HCT116 (cell line): ENCODE results near the gene CYTL1. TPM values are rescaled to one million over a fixed set of nuclear protein-coding genes. Genes with fewer than 3 reads are reported as not detected.

Experiments used
- ATAC-seq: fragments of 200-7000 bp; cut with Tn5 transposase; 2 replicates; pipeline ENCODE4 v1.9.1; 2020; ENCODE audit warnings: mild to moderate bottlenecking, moderate library complexity
- Bru-seq: library from RNA; stranded (reverse); fragments of 400-500 nt; gene quantifications from one replicate; lab custom pipeline; 2021; lab: Mats Ljungman, UMichigan
- BruChase-seq, 2 experiments: library from RNA; stranded (reverse); fragments of 400-500 nt; gene quantifications; one replicate each; lab custom pipeline; 2021; lab: Mats Ljungman, UMichigan
- BruUV-seq: library from RNA; stranded (reverse); fragments of 400-500 nt; replicated peaks from 2 replicates; lab custom pipeline; 2021; lab: Mats Ljungman, UMichigan
- CTCF ChIA-PET: fragments of 300-600 bp; sonication (Branson Sonifier 250); formaldehyde crosslinking; loops from one replicate; lab custom pipeline; 2021; ENCODE audit warnings: antibody characterized with exemption; lab: Charles Lee
- POLR2A ChIA-PET: fragments of 300-600, 350-600 bp; sonication (Branson Sonifier 250); formaldehyde crosslinking; loops from one replicate; lab custom pipeline; 2021; ENCODE audit warnings: antibody characterized with exemption; lab: Charles Lee
- RAD21 ChIA-PET, 2 experiments: fragments of 300-600 bp; sonication (Branson Sonifier 250); formaldehyde crosslinking; loops; one replicate each; lab custom pipeline; 2023; ENCODE audit warnings: low total read pairs in 2 of 2; ENCODE audit not compliant: uncharacterized antibody in 2 of 2, unreplicated experiment in 2 of 2, low non-redundant PET in 1 of 2; lab: Charles Lee
- DNase-seq: peaks from one replicate; pipeline ENCODE4 v3.0.0-alpha.2; 2010; ENCODE audit warnings: low read depth, low spot score
- H2AFZ ChIP-seq: fragments of 200-600 bp; shearing (Covaris generic), sonication (generic); 2 replicates; pipeline ENCODE4 v1.6.1; 2017; ENCODE audit warnings: low read depth, mixed run types, mixed read lengths, antibody characterized with exemption, low read length; ENCODE audit not compliant: poor library complexity, severe bottlenecking
- H3K27ac ChIP-seq: 2 replicates; pipeline ENCODE4 v1.5.1; 2012; ENCODE audit warnings: low read depth, low read length
- H3K27me3 ChIP-seq: fragments of 200-600 bp; sonication (generic); 2 replicates; pipeline ENCODE4 v1.6.1; 2016; ENCODE audit warnings: mixed run types, low read length, mixed read lengths; ENCODE audit not compliant: insufficient read depth
- H3K36me3 ChIP-seq, 2 experiments: fragments of 200-500 bp in 1 of 2; fragments of 200-600 bp in 1 of 2; sonication (Bioruptor generic) in 1 of 2; sonication (generic) in 1 of 2; 2 replicates each; pipeline versions ENCODE4 v1.5.1 to v1.6.1; 2014 to 2016; ENCODE audit warnings: low read length in 2 of 2, inconsistent platforms in 1 of 2, mixed read lengths in 1 of 2, mixed run types in 1 of 2; ENCODE audit not compliant: insufficient read depth in 2 of 2, control insufficient read depth in 1 of 2
- H3K4me1 ChIP-seq, 2 experiments: fragments of 200-600 bp in 1 of 2; sonication (generic) in 1 of 2; 2 replicates each; pipeline versions ENCODE4 v1.5.1 to v1.6.1; 2012 to 2017; ENCODE audit warnings: low read length in 2 of 2, inconsistent platforms in 1 of 2, mild to moderate bottlenecking in 1 of 2, mixed read lengths in 1 of 2, mixed run types in 1 of 2, moderate library complexity in 1 of 2; ENCODE audit not compliant: insufficient read depth in 2 of 2, control insufficient read depth in 1 of 2
- H3K4me2 ChIP-seq: fragments of 200-600 bp; sonication (generic); 2 replicates; pipeline ENCODE4 v1.6.1; 2017; ENCODE audit warnings: mixed run types, low read length, mixed read lengths
- H3K4me3 ChIP-seq, 2 experiments: fragments of 200-600 bp in 1 of 2; sonication (generic) in 1 of 2; replicated peaks in 1 of 2; 2 replicates each; pipeline ENCODE4 v1.5.1; 2011 to 2016; ENCODE audit warnings: low read length in 2 of 2, control low read depth in 1 of 2, low read depth in 1 of 2, mild to moderate bottlenecking in 1 of 2, mixed read lengths in 1 of 2, mixed run types in 1 of 2
- H3K79me2 ChIP-seq: fragments of 200-600 bp; sonication (generic); 2 replicates; pipeline ENCODE4 v1.6.1; 2017; ENCODE audit warnings: mild to moderate bottlenecking, mixed run types, low read length, moderate library complexity, mixed read lengths; ENCODE audit not compliant: insufficient read depth
- H3K9ac ChIP-seq: fragments of 200-600 bp; sonication (generic); 2 replicates; pipeline ENCODE4 v1.6.1; 2016; ENCODE audit warnings: low read length, mixed read lengths
- H3K9me2 ChIP-seq: fragments of 200-600 bp; sonication (generic), shearing (Covaris generic); 2 replicates; pipeline ENCODE4 v1.6.1; 2017; ENCODE audit warnings: mixed run types, mild to moderate bottlenecking, moderate library complexity; ENCODE audit not compliant: insufficient read depth
- H3K9me3 ChIP-seq, 2 experiments: fragments of 200-500 bp in 1 of 2; fragments of 200-600 bp in 1 of 2; sonication (Bioruptor generic) in 1 of 2; sonication (generic) in 1 of 2; 2 replicates each; pipeline ENCODE4 v1.6.1; 2014 to 2017; ENCODE audit warnings: low read length in 2 of 2, mixed read lengths in 2 of 2, inconsistent platforms in 1 of 2, low read depth in 1 of 2, mild to moderate bottlenecking in 1 of 2, mixed run types in 1 of 2, moderate library complexity in 1 of 2; ENCODE audit not compliant: control insufficient read depth in 1 of 2, insufficient read depth in 1 of 2
- H4K20me1 ChIP-seq: fragments of 200-600 bp; sonication (generic), shearing (Covaris generic); 2 replicates; pipeline ENCODE4 v1.6.1; 2017; ENCODE audit warnings: mixed run types, mild to moderate bottlenecking, moderate library complexity; ENCODE audit not compliant: insufficient read depth
- CEBPB ChIP-seq: IDR thresholded peaks from 2 replicates; pipeline ENCODE4 v1.6.1; 2012; ENCODE audit warnings: low read depth
- EGR1 ChIP-seq: IDR thresholded peaks from 2 replicates; pipeline ENCODE4 v1.6.1; 2012; ENCODE audit warnings: low read depth
- EZH2phosphoT487 ChIP-seq: fragments of 200-600 bp; IDR thresholded peaks from 2 replicates; pipeline ENCODE4 v1.6.1; 2018; ENCODE audit warnings: antibody characterized with exemption, borderline replicate concordance
- JUND ChIP-seq: IDR thresholded peaks from 2 replicates; pipeline ENCODE4 v1.6.1; 2012
- POLR2A ChIP-seq: IDR thresholded peaks from 2 replicates; pipeline ENCODE4 v1.7.0; 2011; ENCODE audit warnings: borderline replicate concordance; ENCODE audit not compliant: insufficient read depth, insufficient read length; ENCODE audit errors: extremely low read depth
- POLR2AphosphoS5 ChIP-seq: IDR thresholded peaks from 2 replicates; pipeline ENCODE4 v1.6.1; 2011; ENCODE audit warnings: mild to moderate bottlenecking, low read depth, low read length, moderate library complexity
- RAD21 ChIP-seq: IDR thresholded peaks from 2 replicates; pipeline ENCODE4 v1.6.1; 2012; ENCODE audit warnings: low read depth, mild to moderate bottlenecking
- SP1 ChIP-seq: IDR thresholded peaks from 2 replicates; pipeline ENCODE4 v1.6.1; 2012; ENCODE audit warnings: low read depth
- TCF7L2 ChIP-seq: IDR thresholded peaks from 2 replicates; pipeline ENCODE4 v1.7.0; 2011; ENCODE audit warnings: borderline replicate concordance, inconsistent platforms; ENCODE audit not compliant: insufficient read depth, insufficient read length; ENCODE audit errors: extremely low read depth
- YY1 ChIP-seq: IDR thresholded peaks from 2 replicates; pipeline ENCODE4 v1.6.1; 2011; ENCODE audit warnings: low read length, low read depth, moderate library complexity, mild to moderate bottlenecking; ENCODE audit not compliant: insufficient replicate concordance; ENCODE audit errors: extremely low read depth
- ZFX ChIP-seq: fragments of 450-650 bp; IDR thresholded peaks from 2 replicates; pipeline ENCODE4 v1.6.1; 2017
- ZNF274 ChIP-seq: fragments of 200-500 bp; sonication (Bioruptor generic); IDR thresholded peaks from 2 replicates; pipeline ENCODE4 v1.6.1; 2014; ENCODE audit warnings: mild to moderate bottlenecking, low read depth, low read length, inconsistent platforms
- intact Hi-C: fragments of 100-400 bp; cut with micrococcal nuclease; formaldehyde crosslinking; loops from 2 replicates; pipeline ENCODE4 v1.10.0; 2022
- long read RNA-seq: library from polyadenylated mRNA; unstranded; transcript quantifications from one replicate; pipeline ENCODE4 v2.0.0, GENCODE V29; 2021; ENCODE audit not compliant: unreplicated experiment
- polyA plus RNA-seq: library from polyadenylated mRNA; unstranded; fragments of >200 nt; gene quantifications from 2 replicates; pipeline ENCODE4 v1.2.1, GENCODE V29; 2012; ENCODE audit warnings: missing spikeins
- total RNA-seq: library from RNA; stranded (reverse); gene quantifications from one replicate; pipeline ENCODE4 v1.2.1, GENCODE V29; 2021; ENCODE audit not compliant: unreplicated experiment
- TF ChIP-seq, protein P1 (sequence below): IDR thresholded peaks from 2 replicates; pipeline ENCODE4 v1.6.1; 2012
- TF ChIP-seq, protein P2 (sequence below): IDR thresholded peaks from 2 replicates; pipeline ENCODE4 v1.6.1; 2012; ENCODE audit warnings: low read depth
- TF ChIP-seq, protein P3 (sequence below): IDR thresholded peaks from 2 replicates; pipeline ENCODE4 v1.6.1; 2011; ENCODE audit warnings: mild to moderate bottlenecking, low read length, moderate library complexity; ENCODE audit not compliant: insufficient replicate concordance; ENCODE audit errors: extremely low read depth

Gene CYTL1
- total RNA-seq, result not detected
- polyA plus RNA-seq, result not detected in 2 replicates
- not detected for Bru-seq, nascent RNA
- not detected for BruChase-seq, experiment 1, labeled RNA remaining after a 6-hour chase
- BruChase-seq, experiment 2, labeled RNA remaining after a 2-hour chase, result not detected
- long read RNA-seq, result 0 reads

GRCh38 chr4:5019274-5019673, at the start of gene CYTL1:
CYTL1 (minus strand) TSS chr4:5019458; CDS start chr4:5019445, 13 bp downstream.
- ATAC-seq (no peak), DNase-seq (no peak)
- no peaks in the 10 kb centered on the region for H3K4me1 ChIP-seq
- H3K36me3 ChIP-seq, result no peaks in the 10 kb centered on the region
- ChIA-PET RAD21 (no interaction called here), POLR2A (no interaction called here), CTCF (no interaction called here)
- no peaks in the 10 kb centered on the region for H4K20me1 ChIP-seq
- BruUV-seq, result no TSS peak
- no peaks in the 10 kb centered on the region for H3K9me3 ChIP-seq
- intact Hi-C loops, result no loop called here
- H3K9ac ChIP-seq, result no peak within 1 kb of the TSS
- H3K27me3 ChIP-seq, result peaks cover 33% of the 10 kb centered on the region; the same call in 1 of the 2 replicates
- H3K4me3 ChIP-seq, result no peak within 1 kb of the TSS
- TF ChIP-seq, protein P1, sequence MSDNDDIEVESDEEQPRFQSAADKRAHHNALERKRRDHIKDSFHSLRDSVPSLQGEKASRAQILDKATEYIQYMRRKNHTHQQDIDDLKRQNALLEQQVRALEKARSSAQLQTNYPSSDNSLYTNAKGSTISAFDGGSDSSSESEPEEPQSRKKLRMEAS, result no peak
- TF ChIP-seq ZFX (no peak), POLR2AphosphoS5 (no peak)
- H3K79me2 ChIP-seq, result no peaks in the 10 kb centered on the region
- no peaks in the 10 kb centered on the region for H3K9me2 ChIP-seq
- H3K27ac ChIP-seq, result no peak within 1 kb of the TSS
- H2AFZ ChIP-seq, result no peak within 1 kb of the TSS
- no peak within 1 kb of the TSS for H3K4me2 ChIP-seq

GRCh38 chr4:5067908-5068307, 48.6 kb upstream of the CYTL1 start:
- Histone ChIP-seq H3K4me3 (no peak overlapping the region), H2AFZ (no peak overlapping the region), H3K36me3 (no peaks in the 10 kb centered on the region), H3K4me1 (no peaks in the 10 kb centered on the region), H3K9ac (no peak overlapping the region), H4K20me1 (no peaks in the 10 kb centered on the region), H3K27me3 (peaks cover 16% of the 10 kb centered on the region), H3K27ac (no peak overlapping the region), H3K9me3 (no peaks in the 10 kb centered on the region), H3K4me2 (no peak overlapping the region), H3K79me2 (no peaks in the 10 kb centered on the region), H3K9me2 (no peaks in the 10 kb centered on the region)
- CTCF ChIA-PET, result no interaction called here
- ATAC-seq (no peak), DNase-seq (no peak)
- BruUV-seq, result no TSS peak
- intact Hi-C loops, result no loop called here
- RAD21 ChIA-PET, result no interaction called here
- POLR2A ChIA-PET, result no interaction called here
- TF ChIP-seq, protein P2, sequence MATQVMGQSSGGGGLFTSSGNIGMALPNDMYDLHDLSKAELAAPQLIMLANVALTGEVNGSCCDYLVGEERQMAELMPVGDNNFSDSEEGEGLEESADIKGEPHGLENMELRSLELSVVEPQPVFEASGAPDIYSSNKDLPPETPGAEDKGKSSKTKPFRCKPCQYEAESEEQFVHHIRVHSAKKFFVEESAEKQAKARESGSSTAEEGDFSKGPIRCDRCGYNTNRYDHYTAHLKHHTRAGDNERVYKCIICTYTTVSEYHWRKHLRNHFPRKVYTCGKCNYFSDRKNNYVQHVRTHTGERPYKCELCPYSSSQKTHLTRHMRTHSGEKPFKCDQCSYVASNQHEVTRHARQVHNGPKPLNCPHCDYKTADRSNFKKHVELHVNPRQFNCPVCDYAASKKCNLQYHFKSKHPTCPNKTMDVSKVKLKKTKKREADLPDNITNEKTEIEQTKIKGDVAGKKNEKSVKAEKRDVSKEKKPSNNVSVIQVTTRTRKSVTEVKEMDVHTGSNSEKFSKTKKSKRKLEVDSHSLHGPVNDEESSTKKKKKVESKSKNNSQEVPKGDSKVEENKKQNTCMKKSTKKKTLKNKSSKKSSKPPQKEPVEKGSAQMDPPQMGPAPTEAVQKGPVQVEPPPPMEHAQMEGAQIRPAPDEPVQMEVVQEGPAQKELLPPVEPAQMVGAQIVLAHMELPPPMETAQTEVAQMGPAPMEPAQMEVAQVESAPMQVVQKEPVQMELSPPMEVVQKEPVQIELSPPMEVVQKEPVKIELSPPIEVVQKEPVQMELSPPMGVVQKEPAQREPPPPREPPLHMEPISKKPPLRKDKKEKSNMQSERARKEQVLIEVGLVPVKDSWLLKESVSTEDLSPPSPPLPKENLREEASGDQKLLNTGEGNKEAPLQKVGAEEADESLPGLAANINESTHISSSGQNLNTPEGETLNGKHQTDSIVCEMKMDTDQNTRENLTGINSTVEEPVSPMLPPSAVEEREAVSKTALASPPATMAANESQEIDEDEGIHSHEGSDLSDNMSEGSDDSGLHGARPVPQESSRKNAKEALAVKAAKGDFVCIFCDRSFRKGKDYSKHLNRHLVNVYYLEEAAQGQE, result no peak
- no peak for TF ChIP-seq EZH2phosphoT487
- no peak for TF ChIP-seq YY1
- TF ChIP-seq, protein P3, sequence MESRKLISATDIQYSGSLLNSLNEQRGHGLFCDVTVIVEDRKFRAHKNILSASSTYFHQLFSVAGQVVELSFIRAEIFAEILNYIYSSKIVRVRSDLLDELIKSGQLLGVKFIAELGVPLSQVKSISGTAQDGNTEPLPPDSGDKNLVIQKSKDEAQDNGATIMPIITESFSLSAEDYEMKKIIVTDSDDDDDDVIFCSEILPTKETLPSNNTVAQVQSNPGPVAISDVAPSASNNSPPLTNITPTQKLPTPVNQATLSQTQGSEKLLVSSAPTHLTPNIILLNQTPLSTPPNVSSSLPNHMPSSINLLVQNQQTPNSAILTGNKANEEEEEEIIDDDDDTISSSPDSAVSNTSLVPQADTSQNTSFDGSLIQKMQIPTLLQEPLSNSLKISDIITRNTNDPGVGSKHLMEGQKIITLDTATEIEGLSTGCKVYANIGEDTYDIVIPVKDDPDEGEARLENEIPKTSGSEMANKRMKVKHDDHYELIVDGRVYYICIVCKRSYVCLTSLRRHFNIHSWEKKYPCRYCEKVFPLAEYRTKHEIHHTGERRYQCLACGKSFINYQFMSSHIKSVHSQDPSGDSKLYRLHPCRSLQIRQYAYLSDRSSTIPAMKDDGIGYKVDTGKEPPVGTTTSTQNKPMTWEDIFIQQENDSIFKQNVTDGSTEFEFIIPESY, result no peak
- TF ChIP-seq TCF7L2, result no peak
- no peak for TF ChIP-seq RAD21
- no peak for TF ChIP-seq CEBPB
- TF ChIP-seq ZFX, result no peak
- no peak for TF ChIP-seq JUND
- TF ChIP-seq POLR2A, result no peak
- TF ChIP-seq SP1, result no peak
- TF ChIP-seq, protein P1, result no peak
- TF ChIP-seq ZNF274, result no peak
- TF ChIP-seq EGR1, result no peak
